ENCODE measurements around the gene FBP2.

DNA sequence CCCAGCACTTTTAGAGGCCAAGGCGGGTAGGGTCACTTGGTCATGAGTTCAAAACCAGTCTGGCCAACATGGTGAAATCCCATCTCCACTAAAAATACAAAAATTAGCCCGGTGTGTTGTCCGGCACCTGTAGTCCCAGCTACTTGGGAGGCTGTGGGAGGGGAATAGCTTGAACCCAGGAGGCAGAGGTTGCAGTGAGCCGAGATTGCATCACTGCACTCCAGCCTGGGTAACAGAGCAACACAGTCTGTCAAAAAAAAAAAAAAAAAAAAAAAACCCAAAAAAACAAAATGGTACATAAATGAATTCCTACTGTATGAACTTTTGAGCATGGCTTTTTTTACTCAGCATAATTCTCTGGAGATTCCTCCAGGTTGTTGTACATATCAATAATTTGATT is 76.4 kb downstream of the FBP2 start:
- TF ChIP-seq, protein P1, sequence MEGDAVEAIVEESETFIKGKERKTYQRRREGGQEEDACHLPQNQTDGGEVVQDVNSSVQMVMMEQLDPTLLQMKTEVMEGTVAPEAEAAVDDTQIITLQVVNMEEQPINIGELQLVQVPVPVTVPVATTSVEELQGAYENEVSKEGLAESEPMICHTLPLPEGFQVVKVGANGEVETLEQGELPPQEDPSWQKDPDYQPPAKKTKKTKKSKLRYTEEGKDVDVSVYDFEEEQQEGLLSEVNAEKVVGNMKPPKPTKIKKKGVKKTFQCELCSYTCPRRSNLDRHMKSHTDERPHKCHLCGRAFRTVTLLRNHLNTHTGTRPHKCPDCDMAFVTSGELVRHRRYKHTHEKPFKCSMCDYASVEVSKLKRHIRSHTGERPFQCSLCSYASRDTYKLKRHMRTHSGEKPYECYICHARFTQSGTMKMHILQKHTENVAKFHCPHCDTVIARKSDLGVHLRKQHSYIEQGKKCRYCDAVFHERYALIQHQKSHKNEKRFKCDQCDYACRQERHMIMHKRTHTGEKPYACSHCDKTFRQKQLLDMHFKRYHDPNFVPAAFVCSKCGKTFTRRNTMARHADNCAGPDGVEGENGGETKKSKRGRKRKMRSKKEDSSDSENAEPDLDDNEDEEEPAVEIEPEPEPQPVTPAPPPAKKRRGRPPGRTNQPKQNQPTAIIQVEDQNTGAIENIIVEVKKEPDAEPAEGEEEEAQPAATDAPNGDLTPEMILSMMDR (conservative IDR thresholded peaks at IDR 0.05; ENCODE audit: low read depth, low read length), result no peak
- TF ChIP-seq EZH2 (IDR thresholded peaks at IDR 0.05; ENCODE audit: low read length, unreplicated experiment), result no peak
- TF ChIP-seq EZH2phosphoT487 (IDR thresholded peaks at IDR 0.05; ENCODE audit: borderline replicate concordance, low read length), result no peak
